ENCODE data around the gene AKAP13. TPM values are rescaled to one million over a fixed set of nuclear protein-coding genes. Genes with fewer than 3 reads are reported as not detected.

The AKAP13 gene
- total RNA-seq, 2 experiments from 2014 or later = 85.1 to 104 TPM

DNA sequence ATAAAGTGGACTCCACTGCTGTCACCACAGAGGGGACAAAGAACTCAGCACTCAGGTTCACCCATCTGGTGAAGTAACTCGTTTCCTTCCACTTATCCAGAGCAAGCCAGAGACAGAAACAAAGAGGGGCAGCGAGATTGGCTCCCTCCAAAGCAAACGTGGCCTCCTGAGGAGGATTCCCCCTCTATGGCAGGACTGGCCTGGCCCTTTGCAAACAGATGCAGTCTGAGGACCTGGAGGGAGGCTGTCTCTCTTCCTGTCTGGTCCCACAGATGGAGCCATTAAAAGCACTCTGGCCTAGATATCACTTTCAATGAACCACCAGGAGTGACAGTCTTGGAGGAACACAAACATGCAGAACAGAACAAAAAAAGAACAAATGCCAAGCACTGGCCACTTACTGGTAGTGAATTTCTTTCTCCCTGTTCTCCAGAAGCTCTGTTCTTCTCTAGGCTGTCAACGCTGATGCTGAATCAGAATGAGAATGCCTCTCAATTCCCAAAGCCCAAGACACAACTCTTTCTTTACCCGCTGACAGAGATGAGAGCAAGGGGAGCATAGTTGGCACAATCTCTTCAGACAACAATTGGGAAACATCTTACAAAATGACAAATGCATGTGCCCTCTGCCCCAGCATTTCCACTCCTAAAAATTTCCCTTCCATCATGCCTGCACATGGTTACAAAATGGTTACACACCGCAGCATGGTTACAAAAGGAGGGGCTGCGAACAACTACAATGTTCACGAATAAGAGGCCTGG, 400.0 kb downstream of the AKAP13 start:
- intact Hi-C loops (cut with DNase I, micrococcal nuclease) = no loop called here
- DNase-seq (no peak), ATAC-seq (no peak)
- no peaks in the 10 kb centered on the region for H3K9me3 Mint-ChIP-seq (ENCODE audit: low read depth)
- peaks cover 36% of the 10 kb centered on the region for H3K4me1 Mint-ChIP-seq
- no peaks in the 10 kb centered on the region for H3K27me3 Mint-ChIP-seq
- H3K4me3 Mint-ChIP-seq = no peak overlapping the region
- H3K36me3 Mint-ChIP-seq (ENCODE audit: low read depth) = peaks cover 5% of the 10 kb centered on the region
- CTCF ChIA-PET = no interaction called here
- H3K27ac Mint-ChIP-seq = no peak overlapping the region
- POLR2A ChIA-PET = no interaction called here

DNA sequence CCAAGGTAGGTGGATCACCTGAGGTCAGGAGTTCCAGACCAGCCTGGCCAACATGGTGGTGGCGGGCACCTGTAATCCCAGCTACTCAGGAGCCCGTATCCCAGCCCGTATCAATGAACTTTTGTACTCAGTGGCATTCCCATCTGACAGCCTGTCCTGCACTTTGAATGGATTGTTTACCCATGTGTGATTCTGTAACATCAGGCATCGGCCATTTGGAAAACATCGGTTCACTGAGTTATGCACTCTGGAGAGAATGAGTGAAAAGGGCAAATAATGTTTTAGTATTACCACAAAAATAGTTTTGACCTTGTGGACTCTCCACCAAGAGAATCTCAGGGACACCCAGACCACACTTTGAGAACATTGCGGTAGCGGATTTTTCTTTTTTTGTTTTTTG, 400.7 kb downstream of the AKAP13 start:
- intact Hi-C loops (cut with DNase I, micrococcal nuclease) = no loop called here
- ATAC-seq = no peak
- POLR2A ChIA-PET = no interaction called here
- Mint-ChIP-seq H3K4me3 (no peak overlapping the region), H3K27me3 (no peaks in the 10 kb centered on the region), H3K36me3 (ENCODE audit: low read depth) (peaks cover 5% of the 10 kb centered on the region), H3K9me3 (ENCODE audit: low read depth) (no peaks in the 10 kb centered on the region), H3K4me1 (peaks cover 43% of the 10 kb centered on the region), H3K27ac (no peak overlapping the region)
- CTCF ChIA-PET = no interaction called here
- no peak for DNase-seq

DNA sequence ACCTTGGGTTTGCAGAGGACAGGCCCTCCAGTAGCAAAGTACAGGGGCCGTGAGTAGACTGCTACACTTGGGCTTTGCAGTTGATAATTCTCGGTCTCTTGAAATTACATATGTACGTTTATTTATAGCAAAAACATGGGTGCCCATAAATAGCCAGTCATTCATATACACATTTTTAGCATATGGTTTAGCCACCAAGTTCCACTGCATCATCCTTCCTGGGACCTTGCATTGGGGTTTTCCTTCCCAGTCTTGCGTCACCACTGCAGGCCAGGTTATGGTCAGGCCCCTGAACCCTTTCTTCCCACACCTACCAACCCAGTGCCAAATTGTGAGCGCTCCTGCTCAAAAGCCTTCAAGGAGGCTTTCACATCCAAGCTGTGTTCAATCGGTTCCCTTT, 401.7 kb downstream of the AKAP13 start:
- DNase-seq (peak; percentile 24), ATAC-seq (no peak)
- CTCF ChIA-PET = no interaction called here
- peaks cover 50% of the 10 kb centered on the region for H3K4me1 Mint-ChIP-seq
- H3K27me3 Mint-ChIP-seq = no peaks in the 10 kb centered on the region
- H3K36me3 Mint-ChIP-seq (ENCODE audit: low read depth) = peaks cover 5% of the 10 kb centered on the region
- no peaks in the 10 kb centered on the region for H3K9me3 Mint-ChIP-seq (ENCODE audit: low read depth)
- no peak overlapping the region for H3K4me3 Mint-ChIP-seq
- intact Hi-C loops (cut with DNase I, micrococcal nuclease) = no loop called here
- peak overlapping the region; percentile 29 for H3K27ac Mint-ChIP-seq
- POLR2A ChIA-PET = no interaction called here

DNA sequence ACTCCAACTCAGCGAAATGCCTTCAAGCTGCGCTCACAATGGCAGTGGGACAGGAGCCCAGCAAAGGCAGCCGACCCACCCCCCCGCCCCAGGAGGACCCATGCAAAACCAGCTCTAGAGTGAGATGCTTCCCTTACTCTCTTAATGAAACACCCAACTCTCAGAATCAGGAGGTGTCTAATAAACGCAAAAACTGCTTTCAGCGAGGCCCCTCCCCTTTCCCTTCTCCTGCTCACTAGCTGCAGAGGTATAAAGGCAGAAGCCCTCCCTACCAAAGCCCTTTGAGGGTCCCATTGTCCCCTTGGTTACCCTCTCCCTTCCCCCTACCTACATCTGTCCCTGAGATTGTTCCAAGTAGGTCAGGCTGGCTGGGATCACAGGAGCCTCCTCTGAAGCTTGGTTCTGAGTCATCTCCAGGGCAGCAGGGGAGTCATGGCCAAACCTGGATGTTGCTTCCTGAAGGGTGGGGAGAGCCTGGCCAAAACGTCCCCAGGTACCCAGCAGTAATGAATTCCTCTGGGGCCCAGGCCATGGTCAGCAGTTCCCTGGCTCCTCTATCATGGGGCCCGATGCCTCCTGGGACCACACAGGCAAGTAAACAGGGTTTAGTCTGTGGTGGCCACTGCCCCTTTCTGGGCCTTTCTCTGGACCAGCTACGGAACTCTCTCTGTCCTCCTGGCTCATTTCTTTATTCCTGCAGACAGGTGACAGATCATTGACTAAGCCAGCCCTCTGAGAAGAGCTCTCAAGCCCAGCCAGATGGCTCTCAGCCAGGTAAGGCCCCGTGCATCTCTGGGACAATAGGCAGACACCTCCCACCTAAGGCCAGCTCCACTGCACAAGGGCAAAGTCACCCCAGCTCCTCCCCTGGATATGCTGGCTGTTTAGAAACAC, 405.7 kb downstream of the AKAP13 start:
- Mint-ChIP-seq H3K4me1 (peaks cover 62% of the 10 kb centered on the region), H3K27me3 (no peaks in the 10 kb centered on the region), H3K27ac (peak overlapping the region; percentile 87), H3K9me3 (ENCODE audit: low read depth) (no peaks in the 10 kb centered on the region), H3K4me3 (peak overlapping the region; percentile 41), H3K36me3 (ENCODE audit: low read depth) (no peaks in the 10 kb centered on the region)
- peak; percentile 36 for DNase-seq
- intact Hi-C loops (cut with DNase I, micrococcal nuclease) = loop anchor here (1.0 kb wide), 2 partner anchors 7 to 8 kb away; partner anchors contain the start of gene KLHL25 (in 1 of the 2)
- CTCF ChIA-PET = interaction anchor here (0.6 to 0.9 kb wide), 4 partner anchors 13 to 790 kb away, joined by 3 to 4 read pairs (median 4); no protein-coding TSS in a partner anchor
- peak; percentile 56 for ATAC-seq
- POLR2A ChIA-PET = interaction anchor here (1.1 kb wide), 1 partner anchor 9 kb away, joined by 3 read pairs; the partner anchor contains the start of gene KLHL25

DNA sequence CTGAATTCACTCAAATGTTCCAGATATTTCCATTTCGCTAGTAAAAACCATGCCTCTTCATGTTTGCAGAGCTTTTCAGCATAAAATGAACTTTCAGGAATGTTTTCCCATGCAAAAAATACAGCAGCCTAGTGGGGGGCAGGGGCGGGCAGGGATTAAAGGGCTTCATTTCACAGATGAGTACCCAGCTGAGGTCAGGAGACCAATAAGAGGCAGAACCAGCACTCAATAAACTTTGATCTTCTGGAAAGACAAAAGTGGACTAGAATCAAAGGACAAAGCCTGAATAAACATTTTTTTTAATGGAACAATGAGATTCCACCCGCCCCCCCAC, 406.3 kb downstream of the AKAP13 start:
- peak overlapping the region; percentile 87 for H3K27ac Mint-ChIP-seq
- H3K4me3 Mint-ChIP-seq = no peak overlapping the region
- intact Hi-C loops (cut with DNase I, micrococcal nuclease) = loop anchor here in 1 of 2 experiments (1.0 kb wide), 1 partner anchor 8 kb away; the partner anchor contains the start of gene KLHL25
- POLR2A ChIA-PET = no interaction called here
- H3K9me3 Mint-ChIP-seq (ENCODE audit: low read depth) = no peaks in the 10 kb centered on the region
- no peaks in the 10 kb centered on the region for H3K27me3 Mint-ChIP-seq
- DNase-seq (no peak), ATAC-seq (no peak)
- peaks cover 64% of the 10 kb centered on the region for H3K4me1 Mint-ChIP-seq
- CTCF ChIA-PET = interaction anchor here (0.7 kb wide), 2 partner anchors 380 to 789 kb away, joined by 4 read pairs; no protein-coding TSS in a partner anchor
- H3K36me3 Mint-ChIP-seq (ENCODE audit: low read depth) = no peaks in the 10 kb centered on the region

DNA sequence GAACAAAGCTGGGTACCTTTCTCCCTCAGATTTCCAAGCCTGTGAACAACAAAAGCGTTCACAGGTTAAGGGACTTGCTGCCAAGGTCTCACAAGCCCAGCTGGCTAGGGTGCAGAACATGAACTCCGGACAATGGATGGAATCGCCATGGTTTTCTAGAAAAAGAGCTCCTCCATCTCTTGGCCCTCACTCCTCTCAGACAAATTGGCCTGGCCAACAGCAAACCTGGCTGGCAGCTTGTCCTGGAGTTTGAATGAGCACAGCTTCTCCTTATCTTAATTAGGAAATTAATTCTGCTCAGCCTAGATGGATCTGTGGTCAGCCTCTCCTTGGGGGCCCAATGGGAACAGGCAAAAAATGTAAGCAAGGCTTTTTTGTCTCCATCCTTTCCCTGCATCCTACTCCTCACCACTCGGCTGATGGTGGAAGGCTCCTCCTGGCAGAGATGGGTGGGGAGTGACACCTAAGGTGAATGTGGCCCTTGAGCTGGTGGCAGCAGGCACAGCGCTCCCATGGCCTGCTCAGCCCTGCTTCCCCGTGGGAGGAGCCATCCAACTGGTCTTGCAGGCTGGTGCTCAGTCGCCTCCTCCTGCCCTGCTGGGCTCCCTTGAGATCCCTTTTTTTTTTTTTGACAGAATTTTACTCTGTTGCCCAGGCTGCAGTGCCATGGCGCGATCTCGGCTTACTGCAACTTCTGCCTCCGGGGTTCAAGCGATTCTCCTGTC, 408.5 kb downstream of the AKAP13 start:
- ChIA-PET CTCF (interaction anchor here (1.2 to 1.5 kb wide), 2 partner anchors 8 to 59 kb away, joined by 3 to 5 read pairs; no protein-coding TSS in a partner anchor), POLR2A (no interaction called here)
- no peak overlapping the region for H3K27ac Mint-ChIP-seq
- H3K9me3 Mint-ChIP-seq (ENCODE audit: low read depth) = no peaks in the 10 kb centered on the region
- H3K27me3 Mint-ChIP-seq = no peaks in the 10 kb centered on the region
- DNase-seq (no peak), ATAC-seq (no peak)
- H3K4me3 Mint-ChIP-seq = no peak overlapping the region
- H3K4me1 Mint-ChIP-seq = peaks cover 69% of the 10 kb centered on the region
- intact Hi-C loops (cut with DNase I, micrococcal nuclease) = no loop called here
- no peaks in the 10 kb centered on the region for H3K36me3 Mint-ChIP-seq (ENCODE audit: low read depth)

DNA sequence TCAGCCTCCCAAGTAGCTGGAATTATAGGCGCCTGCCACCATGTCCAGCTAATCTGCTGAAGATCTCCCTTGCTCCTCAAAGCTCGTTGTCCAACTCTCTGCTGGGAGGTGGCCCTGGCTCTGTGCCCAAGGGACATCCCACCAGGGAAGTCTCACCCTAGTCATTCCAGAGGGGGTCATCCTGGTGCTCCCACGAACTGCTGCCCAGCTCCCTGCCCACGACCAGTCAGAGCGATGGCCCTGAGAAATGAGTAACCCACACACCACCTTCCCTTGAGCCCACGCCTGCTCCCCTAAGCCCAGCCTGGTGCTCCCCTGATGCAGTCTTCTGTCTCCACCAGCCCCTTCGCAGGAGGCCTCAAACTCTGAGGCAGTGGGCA, 409.1 kb downstream of the AKAP13 start:
- Mint-ChIP-seq H3K27ac (no peak overlapping the region), H3K36me3 (ENCODE audit: low read depth) (no peaks in the 10 kb centered on the region), H3K27me3 (no peaks in the 10 kb centered on the region), H3K9me3 (ENCODE audit: low read depth) (no peaks in the 10 kb centered on the region), H3K4me1 (peaks cover 65% of the 10 kb centered on the region), H3K4me3 (no peak overlapping the region)
- CTCF ChIA-PET = interaction anchor here (1.2 kb wide), 1 partner anchor 58 kb away, joined by 3 read pairs; no protein-coding TSS in a partner anchor
- intact Hi-C loops (cut with DNase I, micrococcal nuclease) = no loop called here
- POLR2A ChIA-PET = interaction anchor here (0.5 kb wide), 1 partner anchor 312 kb away, joined by 3 read pairs; no protein-coding TSS in a partner anchor
- no peak for ATAC-seq
- DNase-seq = no peak

DNA sequence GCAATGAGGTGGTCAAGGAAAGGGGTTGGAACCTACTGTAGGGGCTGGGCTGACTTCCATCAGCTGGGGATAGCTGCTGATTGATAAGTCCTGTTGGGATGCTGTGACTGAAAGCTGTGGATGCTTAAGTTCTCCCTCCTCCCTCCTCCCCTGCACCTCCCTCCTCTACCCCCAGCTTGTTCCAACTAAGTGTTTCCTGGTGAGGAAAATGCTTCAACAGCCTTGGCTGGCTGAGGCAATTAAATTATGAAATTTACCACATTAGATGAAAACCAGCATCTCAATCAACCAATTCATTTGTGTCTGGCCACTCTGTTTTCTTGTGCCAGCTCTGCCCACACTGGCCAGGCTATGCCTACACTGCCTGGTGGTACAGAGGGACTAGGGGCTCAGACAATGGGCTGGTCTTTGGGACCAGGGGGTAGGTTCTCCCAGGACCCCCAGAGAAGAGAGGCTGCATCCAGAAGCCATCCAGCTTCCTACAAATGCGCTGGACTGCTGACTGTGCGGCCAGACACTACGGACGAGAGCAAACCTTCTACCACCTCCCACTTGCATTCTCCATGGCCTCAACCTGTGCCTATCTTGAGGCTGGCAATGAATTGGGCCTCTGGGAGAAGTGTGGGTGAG, 411.8 kb downstream of the AKAP13 start:
- no peaks in the 10 kb centered on the region for H3K36me3 Mint-ChIP-seq (ENCODE audit: low read depth)
- H3K9me3 Mint-ChIP-seq (ENCODE audit: low read depth) = no peaks in the 10 kb centered on the region
- no peaks in the 10 kb centered on the region for H3K27me3 Mint-ChIP-seq
- ATAC-seq = no peak
- no peak overlapping the region for H3K4me3 Mint-ChIP-seq
- peaks cover 54% of the 10 kb centered on the region for H3K4me1 Mint-ChIP-seq
- DNase-seq = no peak
- no peak overlapping the region for H3K27ac Mint-ChIP-seq
- CTCF ChIA-PET = interaction anchor here (0.7 to 1.5 kb wide), 4 partner anchors 63 to 1081 kb away, joined by 3 to 4 read pairs (median 3); no protein-coding TSS in a partner anchor
- POLR2A ChIA-PET = interaction anchor here (0.5 to 0.9 kb wide), 3 partner anchors 13 to 102 kb away, joined by 3 to 6 read pairs (median 4); no protein-coding TSS in a partner anchor
- intact Hi-C loops (cut with DNase I, micrococcal nuclease) = loop anchor here (5.0 to 10.0 kb wide), 6 partner anchors 70 to 1157 kb away; partner anchors contain the start of gene AKAP13 (in 1 of the 2)

DNA sequence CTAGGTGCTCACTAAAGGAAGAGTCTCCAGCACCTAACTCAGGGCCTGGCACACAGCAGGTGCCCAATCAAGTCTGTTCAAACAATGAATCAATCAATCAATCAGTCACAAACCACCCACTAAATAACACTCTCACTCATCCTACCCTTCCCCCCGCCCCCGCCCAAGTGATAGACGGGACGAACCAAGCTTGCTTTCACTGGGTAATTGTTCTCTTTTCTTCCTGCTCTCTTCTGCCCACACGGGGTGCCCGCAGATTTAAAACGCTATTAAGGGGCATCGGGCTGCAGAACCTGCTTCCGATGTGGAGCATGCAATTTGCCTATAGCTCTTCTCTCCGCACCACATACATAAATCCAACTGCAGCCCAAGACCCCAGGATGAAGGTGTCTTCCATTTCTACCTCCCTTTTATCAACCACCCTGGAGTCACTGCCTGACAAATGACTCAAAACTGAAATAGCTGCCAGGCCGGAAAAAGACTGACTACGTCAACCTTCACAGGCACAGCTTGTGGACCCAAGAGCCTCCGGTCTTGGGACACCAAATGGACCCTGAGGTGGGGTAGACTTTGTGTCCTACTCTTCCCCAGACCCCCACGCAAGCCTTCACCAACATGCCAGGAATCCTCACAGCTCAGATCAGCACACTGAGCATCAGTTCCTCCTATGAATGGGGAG, 412.6 kb downstream of the AKAP13 start:
- CTCF ChIA-PET = interaction anchor here (0.5 to 1.5 kb wide), 5 partner anchors 19 to 311 kb away, joined by 3 to 4 read pairs (median 4); no protein-coding TSS in a partner anchor
- DNase-seq (peak; percentile 72), ATAC-seq (peak; percentile 30)
- Mint-ChIP-seq H3K4me1 (peaks cover 48% of the 10 kb centered on the region), H3K9me3 (ENCODE audit: low read depth) (no peaks in the 10 kb centered on the region), H3K27me3 (no peaks in the 10 kb centered on the region), H3K27ac (peak overlapping the region; percentile 76), H3K36me3 (ENCODE audit: low read depth) (no peaks in the 10 kb centered on the region), H3K4me3 (peak overlapping the region; percentile 83)
- POLR2A ChIA-PET = interaction anchor here (0.5 to 0.9 kb wide), 7 partner anchors 10 to 260 kb away, joined by 3 to 10 read pairs (median 5); no protein-coding TSS in a partner anchor
- intact Hi-C loops (cut with DNase I, micrococcal nuclease) = loop anchor here (1.0 to 10.0 kb wide), 8 partner anchors 8 to 1158 kb away; partner anchors contain the start of gene AKAP13 (in 1 of the 2)

Measured in activated CD4-positive, alpha-beta T cell treated with anti-CD3 and anti-CD28 coated beads for 36 hours (primary cell).